ENCODE measurements around the gene NEIL3. TPM values are rescaled to one million over a fixed set of nuclear protein-coding genes. Genes with fewer than 3 reads are reported as not detected.

NEIL3 gene
- total RNA-seq, 4 donors from 2014 or later: 0.11 to 0.50 TPM; not detected in 2

GRCh38 chr4:177351622-177352244 is 42.1 kb downstream of the NEIL3 start:
- intact Hi-C loops (cut with DNase I): no loop called here
- 92% methylated on average over 5 of the region's 5 CpGs for WGBS
- H3K27ac ChIP-seq (replicated peaks in 1 of 4): no peak overlapping the region
- no peak overlapping the region for H3K4me3 ChIP-seq
- no peaks in the 10 kb centered on the region for H3K4me1 ChIP-seq
- no peaks in the 10 kb centered on the region for H3K9me3 ChIP-seq
- H3K36me3 ChIP-seq: no peaks in the 10 kb centered on the region
- TF ChIP-seq POLR2A (IDR thresholded peaks at IDR 0.05; ENCODE audit: low read depth) (no peak), EP300 (IDR thresholded peaks at IDR 0.05) (no peak), POLR2AphosphoS5 (IDR thresholded peaks at IDR 0.05) (no peak), CTCF (IDR thresholded peaks at IDR 0.05) (no peak)
- no peaks in the 10 kb centered on the region for H3K27me3 ChIP-seq
- no peak for DNase-seq (ENCODE audit: extremely low spot score)

GRCh38 chr4:177356206-177356605 is 46.5 kb downstream of the NEIL3 start:
- intact Hi-C loops (cut with DNase I): no loop called here

GRCh38 chr4:177356921-177357320 is 47.2 kb downstream of the NEIL3 start:
- 85% methylated on average over 7 of the region's 7 CpGs for WGBS
- intact Hi-C loops (cut with DNase I): no loop called here

More at GRCh38 chr4:177356206-177356605, 46.5 kb downstream of the NEIL3 start:
- no peaks in the 10 kb centered on the region for H3K27me3 ChIP-seq
- H3K36me3 ChIP-seq: no peaks in the 10 kb centered on the region
- no peak overlapping the region for H3K4me3 ChIP-seq
- no peaks in the 10 kb centered on the region for H3K9me3 ChIP-seq
- DNase-seq (ENCODE audit: extremely low spot score): no peak
- TF ChIP-seq POLR2AphosphoS5 (IDR thresholded peaks at IDR 0.05) (no peak), CTCF (IDR thresholded peaks at IDR 0.05) (no peak), POLR2A (IDR thresholded peaks at IDR 0.05; ENCODE audit: low read depth) (no peak), EP300 (IDR thresholded peaks at IDR 0.05) (no peak)
- no peaks in the 10 kb centered on the region for H3K4me1 ChIP-seq
- no peak overlapping the region for H3K27ac ChIP-seq (replicated peaks in 1 of 4)

GRCh38 chr4:177367336-177367735 is 57.7 kb downstream of the NEIL3 start:
- intact Hi-C loops (cut with DNase I): no loop called here
- 82% methylated on average over 3 of the region's 3 CpGs for WGBS
- Histone ChIP-seq H3K27ac (replicated peaks in 1 of 4) (no peak overlapping the region), H3K9me3 (peaks cover 0 to 2% (median 0%) of the 10 kb centered on the region in 4 donors), H3K4me3 (no peak overlapping the region), H3K4me1 (no peaks in the 10 kb centered on the region), H3K27me3 (no peaks in the 10 kb centered on the region), H3K36me3 (no peaks in the 10 kb centered on the region)
- no peak for TF ChIP-seq EP300 (IDR thresholded peaks at IDR 0.05)
- TF ChIP-seq POLR2AphosphoS5 (IDR thresholded peaks at IDR 0.05): no peak
- no peak for TF ChIP-seq POLR2A (IDR thresholded peaks at IDR 0.05; ENCODE audit: low read depth)
- TF ChIP-seq CTCF (IDR thresholded peaks at IDR 0.05): no peak
- DNase-seq (ENCODE audit: extremely low spot score): no peak

More at GRCh38 chr4:177356921-177357320, 47.2 kb downstream of the NEIL3 start:
- H3K4me3 ChIP-seq: no peak overlapping the region
- no peaks in the 10 kb centered on the region for H3K27me3 ChIP-seq
- no peak for DNase-seq (ENCODE audit: extremely low spot score)
- no peaks in the 10 kb centered on the region for H3K4me1 ChIP-seq
- TF ChIP-seq POLR2AphosphoS5 (IDR thresholded peaks at IDR 0.05) (no peak), CTCF (IDR thresholded peaks at IDR 0.05) (no peak), EP300 (IDR thresholded peaks at IDR 0.05) (no peak), POLR2A (IDR thresholded peaks at IDR 0.05; ENCODE audit: low read depth) (no peak)
- H3K36me3 ChIP-seq: no peaks in the 10 kb centered on the region
- no peak overlapping the region for H3K27ac ChIP-seq (replicated peaks in 1 of 4)
- no peaks in the 10 kb centered on the region for H3K9me3 ChIP-seq

GRCh38 chr4:177369372-177369771 is 59.7 kb downstream of the NEIL3 start:
- 92% methylated on average over 5 of the region's 5 CpGs for WGBS
- intact Hi-C loops (cut with DNase I): no loop called here

More at GRCh38 chr4:177369372-177369771, 59.7 kb downstream of the NEIL3 start:
- TF ChIP-seq EP300 (IDR thresholded peaks at IDR 0.05) (no peak), POLR2A (IDR thresholded peaks at IDR 0.05; ENCODE audit: low read depth) (no peak)
- H3K27ac ChIP-seq (replicated peaks in 1 of 4): no peak overlapping the region
- H3K27me3 ChIP-seq: no peaks in the 10 kb centered on the region
- no peaks in the 10 kb centered on the region for H3K36me3 ChIP-seq
- no peak overlapping the region for H3K4me3 ChIP-seq
- H3K9me3 ChIP-seq: peaks cover 0 to 2% (median 0%) of the 10 kb centered on the region in 4 donors
- no peak for DNase-seq (ENCODE audit: extremely low spot score)
- no peaks in the 10 kb centered on the region for H3K4me1 ChIP-seq

All from esophagus muscularis mucosa (tissue), 4 donors.